Measurements from ENCODE around the gene TTLL13.

- TF ChIP-seq, protein P1, sequence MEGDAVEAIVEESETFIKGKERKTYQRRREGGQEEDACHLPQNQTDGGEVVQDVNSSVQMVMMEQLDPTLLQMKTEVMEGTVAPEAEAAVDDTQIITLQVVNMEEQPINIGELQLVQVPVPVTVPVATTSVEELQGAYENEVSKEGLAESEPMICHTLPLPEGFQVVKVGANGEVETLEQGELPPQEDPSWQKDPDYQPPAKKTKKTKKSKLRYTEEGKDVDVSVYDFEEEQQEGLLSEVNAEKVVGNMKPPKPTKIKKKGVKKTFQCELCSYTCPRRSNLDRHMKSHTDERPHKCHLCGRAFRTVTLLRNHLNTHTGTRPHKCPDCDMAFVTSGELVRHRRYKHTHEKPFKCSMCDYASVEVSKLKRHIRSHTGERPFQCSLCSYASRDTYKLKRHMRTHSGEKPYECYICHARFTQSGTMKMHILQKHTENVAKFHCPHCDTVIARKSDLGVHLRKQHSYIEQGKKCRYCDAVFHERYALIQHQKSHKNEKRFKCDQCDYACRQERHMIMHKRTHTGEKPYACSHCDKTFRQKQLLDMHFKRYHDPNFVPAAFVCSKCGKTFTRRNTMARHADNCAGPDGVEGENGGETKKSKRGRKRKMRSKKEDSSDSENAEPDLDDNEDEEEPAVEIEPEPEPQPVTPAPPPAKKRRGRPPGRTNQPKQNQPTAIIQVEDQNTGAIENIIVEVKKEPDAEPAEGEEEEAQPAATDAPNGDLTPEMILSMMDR (IDR thresholded peaks at IDR 0.05; ENCODE audit: poor library complexity, severe bottlenecking): no peak
- TF ChIP-seq, protein P2, sequence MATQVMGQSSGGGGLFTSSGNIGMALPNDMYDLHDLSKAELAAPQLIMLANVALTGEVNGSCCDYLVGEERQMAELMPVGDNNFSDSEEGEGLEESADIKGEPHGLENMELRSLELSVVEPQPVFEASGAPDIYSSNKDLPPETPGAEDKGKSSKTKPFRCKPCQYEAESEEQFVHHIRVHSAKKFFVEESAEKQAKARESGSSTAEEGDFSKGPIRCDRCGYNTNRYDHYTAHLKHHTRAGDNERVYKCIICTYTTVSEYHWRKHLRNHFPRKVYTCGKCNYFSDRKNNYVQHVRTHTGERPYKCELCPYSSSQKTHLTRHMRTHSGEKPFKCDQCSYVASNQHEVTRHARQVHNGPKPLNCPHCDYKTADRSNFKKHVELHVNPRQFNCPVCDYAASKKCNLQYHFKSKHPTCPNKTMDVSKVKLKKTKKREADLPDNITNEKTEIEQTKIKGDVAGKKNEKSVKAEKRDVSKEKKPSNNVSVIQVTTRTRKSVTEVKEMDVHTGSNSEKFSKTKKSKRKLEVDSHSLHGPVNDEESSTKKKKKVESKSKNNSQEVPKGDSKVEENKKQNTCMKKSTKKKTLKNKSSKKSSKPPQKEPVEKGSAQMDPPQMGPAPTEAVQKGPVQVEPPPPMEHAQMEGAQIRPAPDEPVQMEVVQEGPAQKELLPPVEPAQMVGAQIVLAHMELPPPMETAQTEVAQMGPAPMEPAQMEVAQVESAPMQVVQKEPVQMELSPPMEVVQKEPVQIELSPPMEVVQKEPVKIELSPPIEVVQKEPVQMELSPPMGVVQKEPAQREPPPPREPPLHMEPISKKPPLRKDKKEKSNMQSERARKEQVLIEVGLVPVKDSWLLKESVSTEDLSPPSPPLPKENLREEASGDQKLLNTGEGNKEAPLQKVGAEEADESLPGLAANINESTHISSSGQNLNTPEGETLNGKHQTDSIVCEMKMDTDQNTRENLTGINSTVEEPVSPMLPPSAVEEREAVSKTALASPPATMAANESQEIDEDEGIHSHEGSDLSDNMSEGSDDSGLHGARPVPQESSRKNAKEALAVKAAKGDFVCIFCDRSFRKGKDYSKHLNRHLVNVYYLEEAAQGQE (IDR thresholded peaks at IDR 0.05; ENCODE audit: borderline replicate concordance): no peak
- TF ChIP-seq TAF1 (IDR thresholded peaks at IDR 0.05; ENCODE audit: low read depth): no peak
Measured at GRCh38 chr15:90300541-90300940, 51.2 kb downstream of the TTLL13 start.
